GM21717 (cell line): Measurements from ENCODE around the gene CIROP.

Experiments
- ATAC-seq: cut with Tn5 transposase; IDR thresholded peaks from one replicate; pipeline ENCODE4 v1.9.1; 2021; ENCODE audit warnings: mild to moderate bottlenecking, moderate library complexity; ENCODE audit not compliant: unreplicated experiment

The CIROP gene

GRCh38 chr14:23068789-23069412 is 35.9 kb downstream of the CIROP start:
- ATAC-seq = peak; percentile 57

DNA sequence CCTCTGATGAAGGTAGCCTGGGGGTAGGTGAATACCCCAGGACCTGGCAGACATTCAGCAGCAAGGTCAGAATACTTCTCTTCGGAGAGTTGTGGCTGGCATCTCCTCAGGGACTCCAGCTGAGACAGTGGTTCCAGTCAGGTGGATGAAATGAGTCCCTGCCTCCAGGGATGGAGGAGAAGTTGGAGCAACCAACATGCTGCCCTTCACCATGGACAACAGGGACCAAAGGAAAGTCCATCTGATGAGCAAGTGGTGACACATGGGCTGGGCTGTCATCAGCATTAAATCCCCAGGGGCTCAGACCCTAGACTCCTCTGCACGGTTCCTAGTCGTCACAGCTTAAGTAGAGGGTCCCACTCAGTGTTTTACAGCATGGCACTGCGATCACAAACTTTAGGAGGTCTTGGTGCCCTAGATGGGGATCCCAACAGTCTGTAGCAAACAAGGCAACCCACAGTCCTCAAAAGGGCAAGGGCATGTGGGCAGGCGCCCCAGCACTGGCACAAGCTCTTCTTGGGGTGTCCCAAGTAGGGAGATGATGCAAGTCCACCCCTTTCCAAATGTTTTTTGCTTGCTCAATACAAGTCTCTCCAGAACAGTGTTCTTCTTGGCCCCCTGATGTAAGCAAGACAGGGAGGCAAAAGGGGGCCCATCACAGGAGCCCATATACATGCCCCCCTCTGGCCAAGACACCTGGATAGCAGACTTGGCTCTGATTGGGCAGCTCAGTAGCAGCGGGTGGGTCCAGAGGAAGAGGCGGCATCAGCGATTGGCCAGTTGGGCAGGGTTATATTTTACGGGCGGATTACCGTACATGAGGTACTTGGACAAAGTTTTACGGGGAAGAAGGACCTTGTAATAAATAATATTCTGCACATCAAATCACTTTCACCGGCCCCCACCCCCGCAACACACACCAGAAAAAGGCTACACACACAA is 36.7 kb downstream of the CIROP start:
- no peak for ATAC-seq

- no peak for ATAC-seq
Observed at GRCh38 chr14:23066855-23067744, 37.7 kb downstream of the CIROP start.

DNA sequence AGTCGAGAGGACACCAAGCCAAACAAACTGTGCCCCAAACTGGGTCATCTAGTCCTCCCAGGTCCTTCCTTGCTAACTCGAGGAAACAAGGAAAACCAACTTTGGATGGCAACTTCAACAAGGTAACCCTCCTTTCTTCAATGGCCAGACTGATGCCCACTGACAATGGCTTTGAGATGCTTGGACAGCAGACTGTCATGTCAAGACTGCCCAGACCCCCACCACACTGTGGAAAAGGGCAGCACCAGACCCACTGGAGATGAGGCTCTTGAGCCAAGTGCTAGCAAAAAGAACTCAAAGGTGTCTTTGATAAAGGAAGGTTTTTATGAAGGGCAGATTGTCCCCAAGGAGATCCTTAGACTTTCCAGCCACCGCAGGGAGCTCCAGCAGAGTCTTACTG is 38.4 kb downstream of the CIROP start:
- no peak for ATAC-seq

GRCh38 chr14:23063601-23064000 is 41.2 kb downstream of the CIROP start:
- no peak for ATAC-seq

GRCh38 chr14:23062002-23062401 is 42.8 kb downstream of the CIROP start:
- no peak for ATAC-seq

GRCh38 chr14:23060536-23061260 is 44.1 kb downstream of the CIROP start:
- ATAC-seq = no peak

- no peak for ATAC-seq
Observed at GRCh38 chr14:23058654-23059504, 45.9 kb downstream of the CIROP start.

DNA sequence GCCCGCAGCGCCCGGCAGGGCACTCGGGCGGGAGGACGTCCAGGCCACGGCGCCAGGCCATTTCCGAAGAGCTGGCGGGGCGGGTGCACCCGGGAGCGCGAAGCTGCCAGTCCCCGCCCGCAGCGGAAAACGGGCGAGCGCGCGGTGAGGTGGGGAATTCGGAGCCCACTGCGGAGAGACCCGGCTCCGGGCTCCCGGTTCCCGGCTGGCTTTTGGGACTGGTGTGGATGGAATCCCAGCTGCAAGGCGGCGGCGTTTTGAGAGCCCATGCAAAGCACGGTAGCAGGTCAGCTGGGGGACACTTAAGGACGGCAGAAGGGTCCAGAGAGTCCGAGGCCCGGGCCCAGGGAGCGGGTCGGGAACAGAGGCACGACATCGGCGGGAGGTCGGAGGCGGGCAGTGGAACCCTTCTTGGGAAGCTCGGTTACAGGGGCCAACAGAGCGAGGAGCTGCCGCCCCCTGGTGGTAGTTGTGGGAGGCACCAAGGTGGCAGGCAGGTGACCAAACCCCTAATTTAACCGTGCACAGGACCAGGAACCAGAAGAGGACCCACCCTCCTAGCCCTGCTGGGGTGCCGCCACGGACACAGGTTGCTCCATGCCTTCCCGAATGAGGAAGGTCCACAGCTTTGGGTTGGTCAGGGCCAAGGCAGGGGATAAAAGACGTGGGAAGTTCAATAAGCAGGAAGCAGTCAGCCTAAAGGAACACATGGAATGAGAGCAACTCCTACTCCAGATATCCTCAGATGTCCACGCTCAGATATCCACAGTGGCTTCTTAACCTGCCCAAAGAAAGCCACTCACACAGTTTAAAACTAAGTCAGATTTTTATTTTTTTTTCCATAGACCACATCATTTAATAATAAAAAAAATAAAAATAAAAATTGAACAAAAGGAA is 46.8 kb downstream of the CIROP start:
- peak; percentile 62 for ATAC-seq

DNA sequence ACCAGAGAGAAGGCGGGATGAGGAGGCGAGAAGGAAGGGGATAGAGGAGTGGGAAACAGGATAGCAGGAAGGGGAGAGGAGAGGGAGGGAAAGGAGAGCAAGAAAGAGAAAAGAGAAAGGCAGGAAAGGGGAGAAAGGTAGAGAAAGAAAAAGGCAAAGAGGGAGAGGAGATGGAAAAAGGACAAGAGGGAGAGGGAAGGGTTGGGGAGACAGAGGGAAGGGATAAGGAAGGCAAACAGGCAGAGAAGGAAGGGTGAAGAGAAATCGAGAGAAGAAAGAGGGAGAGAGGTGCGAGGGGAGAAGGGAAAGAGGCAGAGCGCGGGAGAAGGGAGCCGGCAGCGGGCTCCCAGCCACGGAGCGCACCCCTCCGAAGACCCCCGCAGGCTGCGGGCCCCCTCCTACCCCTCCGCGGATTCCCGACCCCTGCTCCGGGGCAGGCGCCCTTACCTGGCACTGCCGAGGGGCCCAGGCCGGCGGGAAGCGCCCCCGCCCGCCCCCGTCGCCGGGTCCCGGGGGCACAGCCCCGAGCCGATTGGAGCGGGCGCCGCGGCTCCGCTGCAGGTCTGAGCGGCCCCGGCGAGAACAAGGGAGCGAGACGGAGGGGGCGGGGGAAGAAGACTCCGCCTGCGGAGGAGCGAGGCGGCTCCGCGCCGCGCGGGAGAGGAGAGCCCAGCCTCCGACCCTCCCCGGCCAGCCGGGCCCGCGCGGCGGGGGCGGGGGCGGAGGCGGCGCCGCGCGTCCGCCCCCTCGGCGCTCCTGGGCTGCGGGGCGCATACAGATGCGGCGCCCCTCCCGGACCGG is 47.6 kb downstream of the CIROP start, which contains the start of gene CDH24:
Gene CDH24, minus strand, starts transcription at position 565 of the 801 bp plus-strand sequence. CDS start 1,787 bp downstream, outside the sequence.
- ATAC-seq = no peak

DNA sequence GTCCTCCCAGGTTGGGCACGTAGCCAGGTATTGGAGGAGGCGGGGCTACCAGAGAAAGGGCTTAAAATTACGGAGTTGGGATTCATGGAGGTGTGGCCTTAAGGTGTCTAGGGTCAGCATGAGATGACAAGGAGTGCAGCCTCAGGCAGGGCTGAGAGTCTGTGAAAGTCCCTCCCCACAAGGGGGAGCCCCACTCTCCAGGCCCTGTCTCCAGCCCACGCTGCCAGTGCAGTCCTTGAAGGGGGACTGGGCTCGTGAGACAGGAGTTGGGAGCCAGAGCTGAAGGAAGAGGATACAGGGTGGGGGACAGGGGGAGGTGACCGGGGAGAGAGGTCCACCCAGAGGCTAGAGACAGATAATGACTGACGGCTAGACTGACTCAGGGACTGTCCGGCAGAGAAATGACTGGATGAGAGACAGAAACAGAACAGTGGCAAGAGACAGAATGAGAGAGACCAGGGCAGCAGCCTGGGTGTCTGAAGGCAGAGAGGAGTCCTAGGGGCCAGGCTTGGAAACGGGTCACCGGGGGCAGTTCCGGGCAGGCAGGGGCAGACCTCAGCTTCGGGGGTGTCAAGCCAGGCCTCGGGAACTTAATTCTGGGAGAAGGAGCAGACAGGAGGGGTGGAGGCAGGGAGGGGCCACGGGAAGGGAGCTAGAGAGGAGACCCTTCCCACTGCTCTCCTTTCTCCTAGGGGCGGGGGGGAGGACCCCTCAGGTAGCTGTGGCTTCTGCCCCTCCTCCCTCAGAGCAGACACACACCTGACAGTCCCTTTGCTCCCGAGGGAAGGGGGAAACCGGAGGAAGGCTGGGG is 48.4 kb downstream of the CIROP start:
- peak; percentile 58 for ATAC-seq

- ATAC-seq = no peak
Observed at GRCh38 chr14:23055621-23056144, 49.1 kb downstream of the CIROP start.

GRCh38 chr14:23055147-23055550 is 49.6 kb downstream of the CIROP start:
- no peak for ATAC-seq

DNA sequence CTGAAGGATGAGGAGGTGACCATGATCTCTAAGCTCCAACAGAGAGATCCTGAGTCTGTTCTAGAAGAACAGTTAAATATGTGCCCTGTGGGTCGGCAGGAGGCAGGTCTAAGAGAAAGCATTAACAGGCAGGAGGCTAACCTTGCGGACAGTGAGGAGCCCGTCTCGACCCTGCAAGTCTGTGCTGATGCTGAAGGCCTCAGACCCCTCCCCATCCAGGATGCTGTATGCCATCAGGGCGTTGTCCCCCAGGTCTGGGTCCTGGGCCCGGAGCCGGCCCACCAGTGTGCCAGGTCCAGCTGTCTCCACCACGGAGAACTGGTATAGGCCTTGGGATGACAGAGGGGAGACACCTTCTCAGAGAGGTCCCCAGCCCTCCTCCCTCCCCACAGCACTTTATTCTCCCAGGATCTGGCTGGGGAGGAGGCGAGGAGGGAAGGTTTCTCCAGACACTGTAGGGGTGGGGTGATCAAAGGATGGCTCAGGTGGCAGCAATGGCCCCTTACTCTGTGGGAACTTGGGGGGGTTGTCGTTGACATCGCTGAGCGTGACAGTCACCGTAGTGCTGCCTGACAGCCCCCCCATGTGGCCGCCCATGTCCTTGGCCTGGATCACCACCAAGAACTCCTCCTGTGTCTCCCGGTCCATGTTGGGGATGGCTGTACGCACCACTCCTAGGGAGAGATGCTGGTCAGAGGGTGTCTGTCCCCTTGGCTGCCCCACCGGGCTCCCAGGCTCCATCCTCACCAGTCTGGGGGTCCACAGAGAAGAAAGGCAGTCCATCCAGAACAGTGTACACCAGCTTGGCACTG is 50.6 kb downstream of the CIROP start:
- ATAC-seq = no peak

DNA sequence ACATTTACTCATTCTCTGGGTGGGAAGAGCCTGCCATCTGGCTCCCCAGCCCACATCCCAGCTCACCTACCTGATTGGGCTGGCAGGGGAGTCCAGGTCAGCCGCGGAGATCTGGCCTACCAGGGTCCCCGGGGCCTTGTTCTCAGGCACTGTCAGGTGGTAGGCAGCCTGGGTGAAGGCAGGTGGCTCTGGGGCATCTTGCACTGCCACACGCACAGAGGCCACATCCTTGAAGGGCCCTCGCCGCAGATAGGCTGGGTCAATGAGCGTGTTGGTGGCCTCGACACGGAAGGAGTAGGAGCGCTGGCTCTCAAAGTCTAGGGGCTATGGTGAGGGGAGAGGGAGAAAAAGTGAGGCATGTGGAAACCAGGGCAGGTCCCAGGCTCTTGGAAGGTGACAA is 51.4 kb downstream of the CIROP start:
- no peak for ATAC-seq

- no peak for ATAC-seq
Observed at GRCh38 chr14:23052671-23053070, 52.1 kb downstream of the CIROP start.
